GM12873 (cell line): Measurements from ENCODE around the gene EVA1B.
A peak's percentile ranks its signal among the peaks of the same experiment; 100 is the strongest.

Experiments used
- CTCF ChIP-seq: IDR thresholded peaks from 2 replicates; pipeline ENCODE4 v1.5.1; 2012; ENCODE audit warnings: low read depth, mild to moderate bottlenecking, moderate library complexity, low read length, control low read depth; ENCODE audit not compliant: insufficient read depth; ENCODE audit errors: missing control alignments

Gene EVA1B

GRCh38 chr1:36306902-36307456 lies 16.5 kb downstream of the EVA1B start:
- TF ChIP-seq CTCF = no peak

GRCh38 chr1:36306210-36306901 lies 17.1 kb downstream of the EVA1B start, which contains the start of gene SH3D21:
SH3D21 (plus strand) TSS chr1:36306368; CDS start chr1:36306421, 53 bp downstream.
- peak; percentile 1 for TF ChIP-seq CTCF

GRCh38 chr1:36305915-36306209 lies 17.6 kb downstream of the EVA1B start:
- no peak for TF ChIP-seq CTCF

- no peak for TF ChIP-seq CTCF
These were observed 18.2 kb downstream of the EVA1B start for GRCh38 chr1:36304970-36305914.

GRCh38 chr1:36304521-36304920 lies 18.9 kb downstream of the EVA1B start:
- TF ChIP-seq CTCF = no peak

GRCh38 chr1:36303650-36304360 lies 19.6 kb downstream of the EVA1B start:
- TF ChIP-seq CTCF = no peak
